HG02642 (cell line): ENCODE measurements around the gene PFDN1.

Experiments
- ATAC-seq: cut with Tn5 transposase; IDR thresholded peaks from one replicate; pipeline ENCODE4 v1.9.1; 2021; ENCODE audit warnings: mild to moderate bottlenecking; ENCODE audit not compliant: unreplicated experiment, poor library complexity

PFDN1 gene

DNA sequence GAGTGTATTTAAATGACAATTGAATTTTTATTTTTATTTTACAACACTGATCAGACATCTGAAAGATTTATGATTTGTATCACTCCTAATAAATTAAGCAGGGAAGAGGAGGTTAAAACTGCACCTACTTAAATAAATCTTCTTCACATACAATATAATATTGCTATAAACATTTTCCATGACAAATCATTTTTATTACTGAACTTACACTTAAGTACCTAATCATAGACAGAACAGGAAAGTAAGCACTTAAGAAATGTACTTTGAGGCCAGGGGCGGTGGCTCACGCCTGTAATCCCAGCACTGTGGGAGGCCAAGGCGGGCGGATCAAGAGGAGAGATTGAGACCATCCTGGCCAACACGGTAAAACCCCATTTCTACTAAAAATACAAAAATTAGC lies 3.8 kb downstream of the PFDN1 start:
- ATAC-seq: no peak

DNA sequence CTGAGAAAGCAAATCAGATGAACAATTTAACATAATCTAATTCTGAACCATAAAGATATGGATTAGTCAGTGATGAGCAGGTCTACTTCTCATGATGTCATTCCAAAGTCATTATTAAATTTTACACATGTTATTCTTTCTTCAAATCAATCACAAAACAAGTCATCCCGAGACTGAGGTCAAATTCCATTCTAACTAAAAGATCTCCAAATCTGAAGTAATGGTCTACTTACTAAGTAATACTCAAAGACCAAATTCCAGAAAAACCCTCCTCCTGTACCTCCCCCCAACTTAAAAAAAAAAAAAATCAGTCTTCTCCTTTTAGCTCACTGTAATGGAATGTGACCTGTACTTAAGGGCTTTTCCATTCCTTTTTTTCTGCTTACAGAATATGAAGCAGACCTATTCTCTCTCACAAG lies 4.7 kb downstream of the PFDN1 start:
- no peak for ATAC-seq

DNA sequence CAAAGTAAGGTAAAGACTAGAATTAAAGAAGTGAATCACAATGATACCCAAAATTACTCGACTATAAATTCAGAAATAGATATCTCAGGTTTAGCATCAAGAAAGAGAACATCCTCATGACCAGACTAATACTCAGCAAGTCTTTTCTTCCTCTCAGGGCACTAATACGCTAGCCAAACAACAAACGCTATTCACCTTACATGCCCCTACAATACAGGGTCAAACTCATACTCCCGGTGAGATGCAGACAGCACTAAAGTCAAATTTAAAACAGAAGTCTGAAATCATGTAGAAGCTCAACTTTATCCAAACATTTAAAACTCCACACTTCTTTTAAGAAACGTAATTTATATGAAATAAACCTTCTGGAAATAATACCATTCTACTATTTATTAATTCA lies 5.6 kb downstream of the PFDN1 start:
- ATAC-seq: no peak

DNA sequence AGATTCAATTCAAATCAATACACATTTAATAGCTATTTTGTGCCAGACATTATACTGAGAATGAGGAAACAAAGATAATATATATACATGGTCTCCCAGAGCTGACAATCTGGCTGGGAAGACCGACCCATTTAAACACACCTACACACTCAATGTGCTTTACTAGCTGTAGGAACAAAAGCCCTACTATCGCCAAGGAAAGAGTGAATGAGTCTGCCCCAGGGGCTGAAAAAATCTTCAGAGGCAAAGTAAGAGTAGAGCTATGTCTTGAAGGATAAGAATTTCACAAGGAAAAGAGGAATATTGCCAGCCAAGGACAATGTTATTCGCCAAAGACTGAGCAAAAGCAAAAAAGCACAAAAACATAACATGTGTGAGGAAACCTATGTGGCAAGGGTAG lies 6.6 kb downstream of the PFDN1 start:
- ATAC-seq: no peak

DNA sequence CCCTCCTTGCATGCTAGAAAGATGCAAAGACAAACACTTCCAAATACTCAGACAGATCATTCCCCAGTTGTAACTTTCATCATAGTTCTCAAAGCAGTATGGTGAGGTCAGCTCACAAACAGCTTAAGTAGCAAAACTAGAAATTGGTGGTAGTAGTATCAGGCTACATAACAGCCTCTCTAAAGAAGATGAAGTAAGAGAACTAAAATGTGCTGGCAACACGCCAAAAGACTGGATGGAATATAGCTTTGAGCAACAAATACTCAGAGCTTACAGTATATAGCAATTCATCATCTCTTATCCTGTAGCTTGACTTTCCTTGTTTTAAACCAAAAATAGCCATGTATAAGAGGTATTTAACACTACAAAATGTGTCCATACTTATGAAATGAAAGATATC lies 7.5 kb downstream of the PFDN1 start:
- ATAC-seq: no peak

DNA sequence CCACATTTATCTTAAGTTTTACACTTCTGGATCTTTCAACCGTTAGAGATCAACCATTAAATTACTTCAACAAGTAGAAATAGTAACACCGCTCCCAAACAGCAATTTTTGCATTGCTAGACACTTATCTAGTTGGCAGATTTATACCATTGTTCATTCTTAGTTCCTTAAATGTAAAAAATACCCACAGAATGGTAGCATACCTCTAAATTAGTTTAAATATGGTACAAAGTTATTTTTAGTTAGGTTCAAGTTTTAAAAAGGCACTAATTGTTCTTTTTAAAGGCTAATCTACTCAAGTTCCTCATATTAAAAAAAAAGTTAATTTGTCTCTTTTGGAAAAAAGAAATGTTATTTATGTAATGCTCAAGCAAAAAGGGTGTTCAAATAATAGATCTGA lies 8.1 kb downstream of the PFDN1 start:
- no peak for ATAC-seq

DNA sequence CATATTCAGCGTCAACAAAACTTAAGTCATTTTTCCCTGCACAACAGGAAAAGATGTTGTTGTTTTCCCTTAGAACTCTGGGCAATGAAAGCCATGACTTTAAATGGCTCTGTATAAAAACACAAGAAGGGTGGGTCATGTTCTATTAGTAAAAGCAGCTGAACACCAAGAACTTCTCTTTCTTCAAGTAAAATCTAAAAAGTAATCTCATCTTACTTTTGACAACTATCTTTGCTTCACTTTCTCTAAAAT lies 9.1 kb downstream of the PFDN1 start:
- ATAC-seq: no peak

DNA sequence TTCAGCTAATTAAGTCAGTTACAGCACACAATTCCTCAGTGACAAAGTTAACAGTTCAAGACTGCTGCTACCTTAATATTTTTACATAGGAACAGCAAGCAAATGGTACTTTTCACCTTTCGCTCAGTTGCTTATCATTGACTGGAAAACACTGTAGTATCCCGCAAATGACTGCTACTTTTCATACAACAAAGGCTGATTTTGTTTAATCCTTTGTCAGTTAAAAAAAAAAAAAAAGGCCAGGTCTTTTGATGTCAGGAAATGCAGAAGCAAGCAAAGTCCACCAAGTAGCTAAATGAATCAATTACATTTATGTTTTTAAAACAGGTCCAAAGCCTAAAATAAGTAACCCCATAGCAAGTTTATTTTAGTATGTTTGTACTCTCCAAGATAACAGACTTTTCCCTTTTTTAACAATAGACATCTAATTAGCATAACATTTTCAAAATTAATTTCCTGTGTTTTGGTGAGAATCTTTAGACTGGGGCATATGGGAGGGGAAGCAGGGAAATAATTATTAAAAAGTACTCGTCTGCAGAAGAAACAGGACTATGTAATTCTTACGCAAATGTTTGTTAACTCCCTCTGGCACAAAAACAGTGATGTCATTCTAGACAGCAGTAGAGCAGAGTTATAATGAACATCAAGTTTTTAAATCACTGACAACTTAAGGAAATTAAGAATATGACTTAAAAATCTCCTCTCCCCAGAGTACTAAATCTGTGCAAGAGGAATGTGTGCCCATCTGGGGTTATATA lies 9.6 kb downstream of the PFDN1 start:
- no peak for ATAC-seq

DNA sequence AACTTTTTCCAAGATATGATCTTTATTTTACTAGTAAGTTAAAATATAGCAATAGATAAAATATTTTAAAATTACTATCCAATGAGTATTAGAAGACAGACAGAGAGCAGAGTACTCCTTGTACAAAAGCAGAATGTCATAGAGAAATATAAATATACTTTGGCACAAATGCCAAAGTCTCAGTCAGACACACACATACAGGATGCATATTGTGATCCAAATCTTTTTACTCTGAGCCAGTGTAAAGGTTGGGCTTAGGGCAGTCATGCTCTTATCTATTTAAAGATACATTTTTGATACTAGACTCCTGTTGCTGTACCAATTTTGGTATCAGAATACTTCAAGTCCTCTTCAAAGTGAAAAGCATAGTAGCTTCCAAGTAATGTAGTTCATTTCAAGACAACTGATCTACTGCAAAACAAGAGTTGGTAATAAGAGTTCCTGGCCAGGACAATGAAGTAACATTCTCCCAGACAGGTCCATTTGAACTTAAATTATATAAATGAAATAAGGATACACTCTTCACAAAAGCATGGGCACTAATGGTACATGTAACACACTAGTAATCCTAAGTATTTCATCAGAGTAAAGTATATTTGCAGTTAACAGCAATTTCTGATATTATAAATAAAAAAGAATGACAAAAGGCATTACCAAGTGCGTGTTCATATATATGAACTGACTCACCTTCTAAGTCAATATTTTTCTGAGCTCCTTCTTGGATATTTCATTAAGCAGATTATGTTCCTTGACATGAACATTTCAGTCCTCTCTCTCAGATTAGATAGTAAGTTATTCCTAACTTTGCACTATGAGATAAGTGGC lies 10.5 kb downstream of the PFDN1 start:
- no peak for ATAC-seq

DNA sequence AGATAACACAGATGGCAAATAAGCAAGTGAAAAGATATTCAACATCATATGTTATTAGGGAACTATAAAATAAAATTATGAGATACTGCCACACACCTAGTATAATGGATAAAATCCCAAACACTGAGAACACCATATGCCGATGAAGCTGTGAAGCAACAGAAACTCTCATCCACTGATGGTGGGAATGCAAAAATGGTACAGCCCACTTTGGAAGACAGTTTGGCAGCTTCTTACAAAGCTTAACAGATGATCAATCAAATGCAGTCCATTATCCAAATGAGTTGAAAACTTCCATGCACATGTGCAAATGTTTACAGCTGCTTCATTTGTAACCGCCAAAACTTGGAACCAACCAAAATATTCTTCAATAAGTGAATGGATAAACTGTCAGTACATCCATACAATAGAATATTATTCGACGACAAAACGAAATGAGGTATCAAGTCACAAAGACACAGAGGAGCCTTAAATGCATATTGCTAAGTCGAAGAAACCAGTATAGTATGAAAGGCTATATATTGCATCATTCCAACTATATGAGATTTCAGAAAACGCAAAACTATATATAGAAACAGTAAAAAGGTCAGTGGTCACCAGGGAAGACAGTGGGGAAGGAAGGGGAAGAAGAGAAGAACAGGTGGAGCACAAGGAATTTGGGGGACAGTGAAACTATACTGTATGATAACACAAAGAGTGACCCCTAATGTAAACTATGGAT lies 14.9 kb downstream of the PFDN1 start:
- ATAC-seq: no peak

DNA sequence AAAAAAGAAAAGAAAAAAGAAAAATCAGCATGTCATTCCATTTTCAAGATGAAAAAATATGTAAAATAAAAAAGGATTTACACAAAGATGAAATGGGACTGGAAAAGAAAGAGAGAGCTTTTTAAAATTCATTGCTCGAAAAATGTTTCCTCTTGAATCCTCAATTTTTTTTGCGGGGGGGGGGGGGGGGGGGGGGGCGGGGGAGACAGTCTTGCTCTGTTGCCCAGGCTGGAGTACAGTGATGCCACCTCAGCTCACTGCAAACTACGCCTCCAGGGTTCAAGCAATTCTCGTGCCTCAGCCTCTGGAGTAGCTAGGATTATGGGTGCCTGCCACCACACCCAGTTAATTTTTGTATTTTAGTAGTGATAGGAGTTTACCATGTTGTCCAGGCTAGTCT lies 16.5 kb downstream of the PFDN1 start:
- ATAC-seq: no peak

DNA sequence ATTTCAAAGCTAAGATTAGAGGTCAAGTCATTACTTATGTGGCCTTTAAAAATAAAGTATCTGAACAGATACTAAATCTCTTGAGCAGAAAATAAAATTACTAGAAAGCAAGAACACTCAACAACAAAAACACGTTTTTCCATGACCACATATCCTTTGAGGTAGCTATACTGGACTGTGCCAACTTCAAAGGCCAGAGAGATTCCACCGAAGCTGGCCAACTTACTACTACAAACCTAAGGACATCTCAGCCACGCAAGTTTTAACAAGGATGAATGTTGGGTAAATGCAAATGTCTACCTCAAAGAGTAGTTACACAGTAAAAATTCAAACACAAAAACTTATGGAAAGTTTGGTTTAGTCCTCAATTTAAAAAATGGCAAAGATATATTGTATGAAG lies 18.9 kb downstream of the PFDN1 start:
- no peak for ATAC-seq

DNA sequence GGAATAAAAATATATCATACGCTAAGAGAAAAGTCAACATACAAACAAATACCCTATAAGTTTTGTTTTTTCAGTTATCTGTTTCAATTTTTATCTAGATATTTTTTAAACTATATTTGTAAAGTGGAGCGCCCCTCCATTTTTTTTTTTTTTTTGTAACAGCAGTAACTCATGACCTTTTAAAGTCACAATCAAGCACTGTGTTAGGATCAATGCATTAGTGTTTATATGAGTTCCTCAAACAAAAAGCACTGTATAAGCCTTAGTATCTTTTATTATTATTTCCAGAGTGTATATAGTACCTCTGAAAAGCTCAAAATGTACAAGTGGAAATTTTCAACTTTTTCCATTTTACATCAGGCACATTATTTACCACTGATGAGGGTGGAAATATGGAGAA lies 20.6 kb downstream of the PFDN1 start:
- no peak for ATAC-seq

DNA sequence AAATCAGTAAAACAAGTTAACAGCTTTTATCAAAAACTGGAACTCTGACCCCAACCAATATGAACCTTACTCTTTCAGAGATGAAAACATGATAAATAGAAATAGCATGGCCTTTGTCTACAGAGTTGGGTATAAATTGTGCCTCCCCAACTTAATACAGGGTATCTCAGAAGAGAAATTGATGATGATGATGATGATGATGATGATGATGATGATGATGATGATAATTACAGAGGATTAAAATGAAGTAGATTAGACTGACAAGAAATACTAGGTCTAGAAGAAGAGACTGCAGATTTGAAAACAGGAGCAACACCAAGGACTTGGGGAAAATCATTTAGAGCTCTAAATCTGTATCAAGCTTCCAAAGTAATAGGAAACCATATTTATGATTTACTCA lies 27.1 kb downstream of the PFDN1 start:
- ATAC-seq: no peak

DNA sequence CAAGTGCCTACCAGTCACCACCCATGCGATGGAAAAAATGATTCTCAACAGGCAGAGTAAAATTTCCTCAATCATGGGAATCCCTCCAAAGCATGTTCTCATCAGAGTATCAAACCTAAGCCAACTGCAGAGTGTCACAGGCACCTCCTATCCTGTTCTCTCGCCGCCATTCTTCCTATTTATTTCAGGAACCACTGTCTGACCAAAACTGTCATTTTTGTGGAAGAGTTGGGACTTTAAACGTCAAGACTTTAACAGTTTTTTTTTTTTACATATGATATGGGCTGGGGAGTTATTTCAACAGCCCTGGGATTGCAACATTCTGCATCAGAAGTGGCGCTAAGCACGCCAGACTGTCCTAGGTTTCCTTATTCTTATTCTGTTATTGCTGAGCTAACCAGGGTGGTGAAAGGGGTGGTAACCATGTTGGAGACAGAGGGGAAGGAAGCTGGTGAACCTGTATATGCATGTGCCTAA lies 29.5 kb downstream of the PFDN1 start:
- ATAC-seq: no peak

DNA sequence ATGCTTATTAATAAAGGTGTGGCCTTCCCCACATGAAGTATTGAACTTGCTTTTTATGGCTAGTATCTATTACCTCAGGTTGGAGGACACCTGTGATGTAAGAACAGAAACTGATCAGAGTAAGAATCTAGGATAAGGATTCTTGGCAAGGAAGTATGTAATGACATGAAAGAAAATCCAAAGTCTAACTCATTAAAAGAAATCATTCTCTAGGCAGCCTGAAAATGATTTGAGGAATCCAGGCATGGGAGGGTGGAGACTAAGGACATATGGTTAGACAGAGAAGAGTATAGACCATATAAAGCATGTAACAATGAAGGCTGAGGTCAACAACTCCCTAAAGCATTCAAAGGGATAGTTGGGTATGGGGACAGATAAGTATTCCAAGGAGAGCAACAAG lies 32.9 kb downstream of the PFDN1 start:
- no peak for ATAC-seq

DNA sequence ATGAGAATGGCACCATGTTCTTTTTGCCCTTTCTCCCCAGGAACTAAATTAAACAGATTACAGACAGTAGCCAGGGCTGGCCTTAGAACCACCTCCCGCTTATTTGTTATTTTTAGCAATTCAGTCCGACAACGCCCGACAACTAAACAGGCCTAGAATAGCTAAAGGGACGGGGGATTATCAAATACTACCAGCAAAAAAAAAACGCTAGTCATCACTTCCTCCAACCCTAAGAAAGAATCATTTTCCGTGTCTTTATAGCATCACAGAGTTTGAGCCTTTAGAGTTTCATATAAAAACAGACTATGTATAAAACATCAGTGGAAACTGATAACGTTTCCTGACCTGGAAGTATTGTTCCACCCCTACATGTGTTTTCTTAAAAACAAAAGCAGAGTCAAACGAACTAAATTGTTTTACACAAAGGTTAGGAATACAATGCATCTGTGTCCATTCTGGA lies 35.3 kb downstream of the PFDN1 start:
- ATAC-seq: no peak

DNA sequence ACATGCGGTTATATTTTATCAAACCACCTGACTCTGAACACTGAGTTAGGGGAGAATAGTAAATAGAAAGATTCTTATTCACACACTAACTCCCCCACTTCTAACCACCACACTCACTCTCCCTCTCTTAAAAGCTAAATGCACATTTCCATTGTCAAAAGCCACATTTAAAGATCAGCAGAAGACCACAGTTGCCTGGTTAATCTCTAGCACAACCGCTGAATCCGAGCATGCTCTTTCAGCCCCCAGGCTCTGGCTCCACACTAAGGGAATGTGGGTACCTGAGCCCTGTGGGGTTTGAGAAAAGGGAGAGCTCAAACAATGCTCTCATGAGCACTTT lies 35.7 kb downstream of the PFDN1 start:
- no peak for ATAC-seq

DNA sequence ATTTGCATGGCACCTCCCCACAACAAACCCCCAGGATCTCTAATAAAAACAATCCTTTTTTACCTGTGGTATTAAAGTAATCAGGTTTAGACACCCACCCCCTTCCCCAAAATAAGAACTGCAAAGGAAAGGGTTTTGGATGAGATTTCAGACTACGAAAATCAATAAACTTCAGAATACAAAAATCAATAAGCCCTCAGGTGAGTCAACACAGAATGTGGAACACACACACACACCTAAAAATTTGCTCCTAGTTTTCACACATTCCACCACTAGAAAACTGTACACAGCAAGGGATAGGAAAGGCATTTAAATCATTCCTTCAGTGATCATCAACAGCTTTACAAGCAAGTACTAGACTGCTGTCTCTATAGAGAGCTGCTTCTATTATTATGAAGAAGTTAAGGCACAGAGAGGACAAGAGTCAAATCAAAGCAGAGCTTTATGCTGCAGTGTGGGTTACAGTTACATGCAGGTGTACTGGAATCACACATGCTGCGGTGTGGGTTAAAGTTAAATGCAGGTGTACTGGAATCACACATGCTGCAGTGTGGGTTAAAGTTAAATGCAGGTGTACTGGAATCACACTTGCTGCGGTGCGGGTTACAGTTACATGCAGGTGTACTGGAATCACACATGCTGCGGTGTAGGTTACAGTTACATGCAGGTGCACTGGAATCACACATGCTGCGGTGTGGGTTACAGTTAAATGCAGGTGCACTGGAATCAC lies 36.3 kb downstream of the PFDN1 start:
- ATAC-seq: no peak

DNA sequence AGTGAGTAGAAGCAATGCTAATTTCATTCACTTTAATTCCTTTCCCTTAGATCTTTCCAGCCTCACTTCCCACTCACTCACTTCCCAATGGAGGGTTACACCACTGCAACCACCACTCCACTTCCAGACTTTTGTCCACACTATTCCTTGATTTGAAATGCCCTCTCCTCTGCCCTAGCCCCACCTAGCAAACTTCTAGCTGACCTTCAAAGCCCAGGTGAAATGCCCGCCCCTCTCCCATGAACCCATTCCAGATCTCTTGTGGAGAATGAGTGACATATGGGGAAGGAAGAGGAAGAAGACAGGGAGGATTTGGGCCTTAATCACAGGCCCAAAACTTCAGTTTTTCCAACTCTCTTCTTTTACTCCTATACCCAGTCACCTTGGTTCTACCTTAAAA lies 37.1 kb downstream of the PFDN1 start:
- ATAC-seq: no peak

DNA sequence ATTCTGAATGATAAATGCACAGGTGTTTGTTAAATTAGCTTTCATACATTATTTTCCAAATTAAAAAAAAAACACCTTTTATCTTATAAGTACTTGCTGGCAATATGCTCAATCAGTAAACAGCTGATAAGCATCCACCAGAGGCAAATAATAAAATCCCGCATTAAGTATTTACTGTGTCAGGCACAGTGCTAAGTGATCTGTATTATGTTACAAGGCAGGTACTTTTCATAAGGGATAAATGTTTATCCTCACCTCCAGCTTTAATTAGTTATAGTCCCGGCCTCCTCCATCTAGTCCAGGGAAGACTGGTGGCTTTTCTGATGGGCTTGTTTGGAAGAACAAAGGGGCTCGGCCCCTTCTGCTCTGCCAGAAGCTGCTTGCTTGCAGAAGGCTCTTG lies 40.1 kb downstream of the PFDN1 start:
- no peak for ATAC-seq
